Epithelial cell of proximal tubule (primary cell): ENCODE measurements around the gene AOPEP. TPM values are rescaled to one million over a fixed set of nuclear protein-coding genes. Genes with fewer than 3 reads are reported as not detected.
A peak's percentile ranks its signal among the peaks of the same experiment; 100 is the strongest.
"Not testable (repeated sequence)": the region's sequence is repeated elsewhere in the genome, so short reads cannot be mapped to it uniquely, and the experiment has no call there.

Source experiments
- DNase-seq: peaks from one replicate; pipeline ENCODE4 v3.0.0-alpha.2; 2011; ENCODE audit warnings: low read depth
- H3K4me3 ChIP-seq: 2 replicates; pipeline ENCODE4 v1.5.1; 2011; ENCODE audit warnings: low read depth, mild to moderate bottlenecking, low read length
- total RNA-seq: library from RNA; depleted of rRNA; stranded (reverse); fragments of >200 nt; gene quantifications from 2 replicates; pipeline ENCODE4 v1.2.3, GENCODE V29; 2015
- TF ChIP-seq, protein P1 (sequence below): conservative IDR thresholded peaks from 2 replicates; pipeline ENCODE4 v1.5.1; 2012; ENCODE audit warnings: low read depth, mild to moderate bottlenecking, low read length

The AOPEP gene
- total RNA-seq, 1 donor from 2014 or later: 27.0 TPM

DNA sequence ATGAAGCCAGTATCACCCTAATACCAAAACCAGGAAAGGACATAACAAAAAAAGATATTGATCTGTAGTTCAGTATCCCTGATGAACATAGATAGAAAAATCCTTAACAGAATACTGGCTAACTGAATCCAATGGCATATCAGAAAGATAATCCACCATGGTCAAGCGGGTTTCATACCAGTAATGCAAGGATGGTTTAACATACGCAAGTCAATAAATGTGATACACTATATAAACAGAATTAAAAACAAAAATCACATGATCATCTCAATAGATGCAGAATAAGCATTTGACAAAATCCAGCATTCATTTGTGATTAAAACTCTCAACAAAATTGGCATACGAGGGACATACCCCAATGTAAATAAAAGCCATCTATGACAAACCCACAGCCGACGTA, 110.9 kb downstream of the AOPEP start:
- H3K4me3 ChIP-seq: no peak overlapping the region
- TF ChIP-seq, protein P1, sequence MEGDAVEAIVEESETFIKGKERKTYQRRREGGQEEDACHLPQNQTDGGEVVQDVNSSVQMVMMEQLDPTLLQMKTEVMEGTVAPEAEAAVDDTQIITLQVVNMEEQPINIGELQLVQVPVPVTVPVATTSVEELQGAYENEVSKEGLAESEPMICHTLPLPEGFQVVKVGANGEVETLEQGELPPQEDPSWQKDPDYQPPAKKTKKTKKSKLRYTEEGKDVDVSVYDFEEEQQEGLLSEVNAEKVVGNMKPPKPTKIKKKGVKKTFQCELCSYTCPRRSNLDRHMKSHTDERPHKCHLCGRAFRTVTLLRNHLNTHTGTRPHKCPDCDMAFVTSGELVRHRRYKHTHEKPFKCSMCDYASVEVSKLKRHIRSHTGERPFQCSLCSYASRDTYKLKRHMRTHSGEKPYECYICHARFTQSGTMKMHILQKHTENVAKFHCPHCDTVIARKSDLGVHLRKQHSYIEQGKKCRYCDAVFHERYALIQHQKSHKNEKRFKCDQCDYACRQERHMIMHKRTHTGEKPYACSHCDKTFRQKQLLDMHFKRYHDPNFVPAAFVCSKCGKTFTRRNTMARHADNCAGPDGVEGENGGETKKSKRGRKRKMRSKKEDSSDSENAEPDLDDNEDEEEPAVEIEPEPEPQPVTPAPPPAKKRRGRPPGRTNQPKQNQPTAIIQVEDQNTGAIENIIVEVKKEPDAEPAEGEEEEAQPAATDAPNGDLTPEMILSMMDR: no peak
- DNase-seq: no peak

DNA sequence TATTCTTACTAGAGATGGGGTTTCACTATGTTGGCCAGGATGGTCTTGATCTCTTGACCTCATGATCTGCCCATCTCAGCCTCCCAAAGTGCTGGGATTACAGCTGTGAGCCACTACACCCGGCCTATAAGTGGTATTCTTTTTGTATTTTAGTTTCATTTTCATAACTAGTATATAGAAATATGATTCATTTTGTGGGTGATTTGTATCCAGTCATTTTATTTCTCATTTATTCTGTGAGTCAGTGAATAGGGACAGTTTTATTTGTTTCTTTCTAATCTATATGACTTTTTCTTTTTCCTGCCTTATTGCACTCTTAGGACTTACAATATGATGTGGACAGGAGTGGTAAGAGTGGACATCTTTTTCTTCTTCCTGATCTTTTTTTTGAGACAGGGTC, 112.9 kb downstream of the AOPEP start:
- DNase-seq: no peak
- TF ChIP-seq, protein P1: no peak
- no peak overlapping the region for H3K4me3 ChIP-seq

DNA sequence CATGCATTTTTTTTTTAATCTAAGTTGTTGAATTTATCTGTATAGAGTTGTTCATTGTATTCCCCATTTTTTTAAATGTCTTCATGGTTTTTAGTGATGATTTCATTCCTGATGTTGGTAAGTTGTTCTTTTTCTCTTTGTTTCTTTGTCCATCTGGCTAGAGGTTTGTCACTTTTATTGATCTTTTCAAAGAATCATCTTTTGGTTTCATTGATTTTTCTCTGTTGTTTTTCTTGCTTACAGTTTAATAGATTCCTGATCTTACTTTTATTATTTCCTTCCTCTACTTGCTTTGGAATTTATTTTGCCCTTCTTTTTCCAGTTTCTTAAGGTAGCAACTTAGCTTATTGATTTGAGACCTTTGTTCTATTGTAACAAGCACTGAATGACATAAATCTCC, 114.2 kb downstream of the AOPEP start:
- no peak overlapping the region for H3K4me3 ChIP-seq
- TF ChIP-seq, protein P1: no peak
- no peak for DNase-seq

DNA sequence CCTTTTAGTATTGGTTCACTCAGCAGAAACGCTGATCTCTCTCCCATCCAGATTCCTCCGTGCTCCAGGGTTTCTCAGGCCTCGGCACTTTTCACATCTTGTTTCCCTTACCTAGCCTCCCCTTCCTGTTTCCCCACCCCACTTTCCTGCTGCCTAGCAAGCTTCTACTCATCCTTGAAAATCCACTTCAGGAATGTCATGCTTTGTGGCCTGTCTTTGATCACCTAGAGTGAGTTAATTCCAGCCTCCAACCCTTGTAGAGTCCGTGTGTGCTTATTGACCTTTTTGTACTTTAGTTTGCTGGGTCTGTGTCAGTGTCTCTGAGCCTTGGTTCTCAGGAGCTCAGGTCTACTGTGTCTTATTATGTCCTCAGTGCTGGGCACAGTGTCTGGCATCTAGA, 116.6 kb downstream of the AOPEP start:
- DNase-seq: peak; percentile 80
- H3K4me3 ChIP-seq: peak overlapping the region; percentile 5
- TF ChIP-seq, protein P1: no peak

DNA sequence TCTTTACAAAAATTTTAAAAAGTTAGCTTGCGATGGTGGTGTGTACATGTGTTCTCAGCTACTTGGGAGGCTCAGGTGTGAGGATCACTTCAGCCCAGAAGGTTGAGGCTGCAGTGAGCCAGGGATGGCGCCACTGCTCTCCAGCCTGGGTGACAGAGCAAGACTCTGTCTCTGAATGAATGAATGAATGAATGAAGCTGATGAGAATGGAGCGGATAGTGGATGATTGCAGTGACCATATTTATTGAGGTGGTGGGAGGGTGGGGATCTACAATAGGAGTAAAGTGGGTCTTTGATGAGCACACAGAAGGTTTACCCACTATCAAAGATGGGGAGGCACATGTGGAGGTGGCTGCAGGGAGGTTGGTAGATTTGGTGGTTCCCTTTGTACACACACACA, 120.2 kb downstream of the AOPEP start:
- TF ChIP-seq, protein P1: no peak
- DNase-seq: no peak
- H3K4me3 ChIP-seq: no peak overlapping the region

DNA sequence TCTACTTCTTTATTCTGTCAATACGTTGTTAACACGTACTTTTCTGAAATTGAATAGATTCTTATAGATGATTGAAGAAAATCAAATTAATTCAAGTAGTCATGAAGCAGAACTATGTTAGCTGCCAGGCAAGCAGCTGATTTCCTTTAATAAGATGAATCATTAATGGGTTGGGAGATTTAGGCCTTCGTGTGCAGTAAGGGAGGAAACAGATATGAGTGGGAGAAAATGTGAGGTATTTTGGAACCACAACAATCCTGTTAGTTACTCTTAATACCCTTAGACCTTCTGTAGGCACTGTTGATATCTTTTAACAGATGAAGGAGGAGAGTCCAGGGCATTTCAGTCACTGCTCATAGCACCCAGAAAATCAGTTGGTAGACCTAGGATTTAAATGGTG, 121.0 kb downstream of the AOPEP start:
- TF ChIP-seq, protein P1: no peak
- peak; percentile 84 for DNase-seq
- H3K4me3 ChIP-seq: peak overlapping the region; percentile 3

DNA sequence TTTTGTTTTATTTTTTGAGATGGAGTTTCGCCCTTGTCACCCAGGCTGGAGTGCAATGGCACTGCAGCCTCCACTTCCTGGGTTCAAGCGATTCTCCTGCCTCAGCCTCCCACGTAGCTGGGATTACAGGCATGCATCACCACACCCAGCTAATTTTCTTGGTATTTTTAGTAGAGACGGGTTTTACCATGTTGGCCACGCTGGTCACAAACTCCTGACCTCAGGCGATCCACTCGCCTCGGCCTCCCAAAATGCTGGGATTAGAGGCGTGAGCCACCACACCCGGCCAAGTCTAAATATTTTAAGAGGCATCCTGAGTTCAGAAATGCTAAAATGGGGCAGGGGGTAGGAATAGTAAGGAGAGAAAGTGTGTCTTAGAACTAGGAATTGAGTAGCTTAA, 122.3 kb downstream of the AOPEP start:
- not testable (repeated sequence) for H3K4me3 ChIP-seq, DNase-seq
